Endometrium (tissue), 2 donors: ENCODE data around the gene IFT52.
"Not testable (repeated sequence)": the region's sequence is repeated elsewhere in the genome, so short reads cannot be mapped to it uniquely, and the experiment has no call there.

ENCODE experiments used
- FAIRE-seq: peaks from 2 replicates; lab custom pipeline; 2012; peaks lifted over from hg19 to GRCh38; lab: Jason Lieb, UNC
- donor health status: control.
- donor health status: control.

The IFT52 gene

DNA sequence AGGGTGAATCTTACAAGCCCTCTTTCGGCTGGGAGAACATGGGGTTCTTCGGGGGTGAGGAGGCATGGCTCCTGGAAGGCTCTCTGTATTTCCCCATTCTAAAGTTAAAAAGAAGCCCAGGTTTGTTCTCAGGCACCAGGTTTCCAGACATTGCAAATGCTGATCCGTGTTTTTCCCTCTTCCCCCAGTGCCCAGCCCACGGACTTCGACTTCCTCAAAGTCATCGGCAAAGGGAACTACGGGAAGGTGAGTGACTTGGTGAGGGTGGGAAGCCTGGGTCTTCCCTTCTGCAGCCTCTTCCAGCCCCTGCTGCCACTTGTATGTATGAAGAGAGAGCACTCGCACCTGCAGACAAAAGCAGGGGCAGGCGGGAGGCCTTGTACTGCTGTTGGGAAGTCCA, 23.3 kb upstream of the IFT52 start:
- no peak for FAIRE-seq

DNA sequence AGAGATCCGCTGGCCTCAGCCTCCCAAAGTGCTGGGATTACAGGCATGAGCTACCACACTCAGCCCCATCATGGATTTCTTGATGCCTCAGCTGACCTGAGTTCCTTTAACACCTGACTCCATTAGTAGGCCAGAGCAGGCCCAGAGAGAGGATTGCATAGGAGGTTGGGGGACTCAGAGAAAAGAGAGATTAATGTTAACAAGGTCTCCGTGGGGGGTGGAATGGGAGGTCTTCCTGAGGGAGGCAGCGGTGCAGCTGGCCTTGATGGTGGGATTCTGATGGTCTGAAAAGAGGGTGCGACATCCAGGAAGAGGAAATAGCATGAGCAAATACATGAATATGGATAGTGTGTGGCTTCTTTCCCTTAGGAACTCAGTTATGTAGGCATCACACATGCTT, 22.0 kb upstream of the IFT52 start:
- no peak for FAIRE-seq

GRCh38 chr20:43569282-43569681, 21.5 kb upstream of the IFT52 start:
- no peak for FAIRE-seq

DNA sequence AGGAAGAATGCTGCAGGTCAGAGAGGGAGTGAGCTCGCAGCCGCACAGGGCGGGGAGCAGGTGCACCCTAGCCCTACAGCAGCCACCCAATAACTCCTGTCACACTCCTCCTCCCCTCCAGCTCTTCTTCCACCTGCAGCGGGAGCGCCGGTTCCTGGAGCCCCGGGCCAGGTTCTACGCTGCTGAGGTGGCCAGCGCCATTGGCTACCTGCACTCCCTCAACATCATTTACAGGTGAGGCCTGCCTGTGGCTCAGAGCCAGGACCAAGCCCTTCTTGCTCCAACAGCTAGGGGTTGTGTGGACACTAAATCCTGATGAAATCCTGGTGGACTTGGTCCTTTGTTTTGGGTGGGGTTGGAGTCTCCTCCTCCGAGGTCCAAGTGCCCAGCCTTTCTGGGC, 20.2 kb upstream of the IFT52 start:
- FAIRE-seq, result no peak

GRCh38 chr20:43571310-43571709, 19.4 kb upstream of the IFT52 start:
- no peak for FAIRE-seq

DNA sequence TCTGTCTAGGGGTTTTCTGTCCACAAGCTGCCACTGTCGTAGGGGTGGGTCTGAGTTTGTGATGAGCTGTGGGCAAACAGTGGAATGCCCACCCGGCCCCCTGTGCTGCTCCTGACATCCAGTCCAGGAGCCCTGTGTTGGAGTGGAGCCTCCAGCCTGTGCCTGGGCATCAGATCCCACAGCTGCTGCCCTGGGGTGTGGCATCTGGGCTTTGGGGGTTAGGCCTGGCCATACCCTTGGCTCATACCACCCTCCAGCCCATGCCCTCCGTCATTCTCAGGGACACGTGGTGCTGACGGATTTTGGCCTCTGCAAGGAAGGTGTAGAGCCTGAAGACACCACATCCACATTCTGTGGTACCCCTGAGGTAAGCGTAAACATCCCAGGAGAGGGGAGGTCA, 19.0 kb upstream of the IFT52 start:
- FAIRE-seq, result no peak

DNA sequence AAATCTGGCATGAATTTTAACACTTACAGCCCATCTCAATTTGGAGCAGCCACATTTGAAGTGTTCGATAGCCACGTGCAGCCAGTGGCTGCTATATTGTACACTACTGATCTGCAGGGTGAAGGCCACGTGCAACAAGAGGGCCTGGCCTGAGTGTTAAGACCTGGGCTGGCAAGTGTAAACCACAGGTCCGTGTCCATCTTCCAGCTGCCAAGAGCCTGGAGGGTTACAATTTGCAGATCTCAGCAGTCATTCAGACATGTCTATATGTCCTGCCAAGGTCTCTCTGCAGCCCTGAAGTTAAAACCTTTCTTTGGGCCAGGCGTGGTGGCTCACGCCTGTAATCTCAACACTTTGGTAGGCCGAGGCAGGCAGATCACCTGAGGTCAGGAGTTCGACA, 17.8 kb upstream of the IFT52 start:
- FAIRE-seq, result no peak

DNA sequence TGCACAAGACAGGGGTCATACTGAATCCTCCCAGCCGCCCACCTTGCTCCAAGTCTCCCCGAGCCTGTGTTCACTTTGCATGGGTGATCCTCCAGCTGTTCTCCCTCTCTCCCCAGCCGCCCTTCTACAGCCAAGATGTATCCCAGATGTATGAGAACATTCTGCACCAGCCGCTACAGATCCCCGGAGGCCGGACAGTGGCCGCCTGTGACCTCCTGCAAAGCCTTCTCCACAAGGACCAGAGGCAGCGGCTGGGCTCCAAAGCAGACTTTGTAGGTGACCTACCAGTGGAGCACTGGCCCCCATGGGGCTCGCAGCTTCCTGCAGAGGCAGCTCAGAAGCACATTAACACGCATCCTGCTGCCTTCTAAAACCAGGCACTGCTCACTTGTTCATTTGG, 14.6 kb upstream of the IFT52 start:
- FAIRE-seq, result no peak

DNA sequence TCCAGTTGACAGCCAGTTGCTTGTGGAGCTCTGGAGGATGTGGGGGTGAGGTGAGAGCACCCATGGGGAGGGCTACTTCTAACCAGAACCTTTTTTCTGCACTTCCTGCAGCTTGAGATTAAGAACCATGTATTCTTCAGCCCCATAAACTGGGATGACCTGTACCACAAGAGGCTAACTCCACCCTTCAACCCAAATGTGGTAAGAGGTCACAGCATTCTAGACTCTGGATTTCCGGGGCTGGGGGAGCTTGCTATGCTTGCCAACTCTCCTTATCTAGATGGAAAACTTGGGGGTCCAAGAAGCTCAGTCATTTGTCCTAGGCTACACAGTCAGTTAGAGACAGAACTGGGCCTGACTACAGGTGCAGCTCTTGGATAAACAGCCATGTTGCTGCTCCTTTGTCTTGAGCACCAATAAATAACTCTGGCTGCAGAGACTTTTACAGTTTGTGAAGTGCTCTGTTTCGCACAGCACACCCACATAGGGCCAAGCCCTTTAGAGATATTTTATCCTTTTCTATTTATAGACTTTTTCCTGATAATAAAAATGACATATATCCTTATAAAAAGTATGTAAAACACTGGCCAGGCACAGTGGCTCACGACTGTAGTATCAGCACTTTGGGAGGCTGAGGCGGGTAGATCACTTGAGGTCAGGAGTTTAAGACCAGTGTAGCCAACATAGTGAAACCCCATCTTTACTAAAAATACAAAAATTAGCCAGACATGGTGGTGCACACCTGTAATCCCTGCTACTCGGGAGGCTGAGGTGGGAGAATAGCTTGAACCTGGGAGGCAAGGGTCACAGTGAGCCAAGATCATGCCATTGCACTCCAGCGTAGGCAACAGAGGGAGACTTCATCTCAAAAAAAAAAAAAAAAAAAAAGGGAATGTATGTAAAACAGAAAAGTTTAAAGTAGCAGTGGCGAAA, 10.6 kb upstream of the IFT52 start:
- no peak for FAIRE-seq

- no peak for FAIRE-seq
Observed at GRCh38 chr20:43583133-43583864, 7.4 kb upstream of the IFT52 start.

DNA sequence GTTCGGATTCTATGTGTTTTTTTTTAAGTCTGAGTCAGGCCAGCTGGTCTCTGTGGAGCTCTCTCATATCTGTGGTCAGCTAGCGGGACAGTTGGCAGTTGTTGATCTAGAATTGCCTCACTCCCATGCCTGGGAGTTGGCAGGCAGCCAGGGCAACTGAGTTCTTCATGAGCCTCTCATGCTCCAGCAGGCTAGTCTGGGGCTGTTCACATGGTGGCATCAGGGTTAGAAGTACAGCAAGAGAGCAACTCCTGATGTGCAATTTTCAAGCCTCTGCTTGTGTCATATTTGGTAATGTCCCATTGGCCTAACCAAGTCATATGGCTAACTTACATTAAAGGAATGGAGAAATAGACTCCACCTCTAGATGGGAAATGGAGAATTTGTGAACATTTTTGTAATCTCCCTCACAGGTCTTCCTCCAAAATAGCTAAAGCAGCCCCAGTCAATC, 6.7 kb upstream of the IFT52 start:
- FAIRE-seq, result no peak

- no peak for FAIRE-seq
Observed at GRCh38 chr20:43584448-43585136, 6.1 kb upstream of the IFT52 start.

DNA sequence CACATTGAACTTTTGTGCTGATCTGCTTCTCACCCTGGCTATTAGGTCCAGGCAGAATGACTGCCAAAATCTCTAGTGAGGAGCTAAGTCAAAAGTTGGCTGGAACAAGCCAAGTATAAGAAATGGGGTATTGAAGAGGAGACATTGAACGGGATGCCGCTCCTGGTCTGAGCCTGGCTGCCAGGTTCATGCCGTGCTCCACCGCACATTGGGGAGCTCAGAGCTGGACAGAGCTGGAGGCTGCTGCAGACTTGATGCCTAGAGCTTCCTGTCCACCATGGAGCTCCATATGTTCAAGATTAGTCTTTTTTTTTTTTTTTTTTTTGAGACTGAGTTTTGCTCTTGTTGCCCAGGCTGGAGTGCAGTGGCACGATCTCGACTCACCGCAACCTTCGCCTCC, 4.1 kb upstream of the IFT52 start:
- FAIRE-seq, result no peak

- FAIRE-seq, result not testable (repeated sequence)
Observed at GRCh38 chr20:43588526-43588925, 2.2 kb upstream of the IFT52 start.

DNA sequence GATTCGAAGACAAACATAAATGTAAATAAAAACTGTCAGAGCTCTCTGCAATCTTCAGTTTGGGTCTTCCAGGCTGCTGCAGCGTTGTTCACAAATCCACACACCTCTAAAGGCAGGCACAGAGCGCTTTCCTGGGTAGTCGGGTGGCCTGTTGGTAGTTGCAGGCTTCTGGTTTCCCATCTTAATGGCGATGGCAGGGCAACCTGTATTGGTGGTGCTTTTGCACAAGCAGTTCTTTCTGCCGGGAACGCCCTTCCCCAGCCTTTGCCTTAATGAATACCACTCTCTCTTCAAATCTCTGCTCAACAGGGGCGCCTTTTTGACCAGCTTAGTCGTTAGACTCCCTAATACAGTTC, 723 bp upstream of the IFT52 start:
- no peak for FAIRE-seq

GRCh38 chr20:43601960-43602359, 11.2 kb downstream of the IFT52 start:
- FAIRE-seq, result not testable (repeated sequence)

DNA sequence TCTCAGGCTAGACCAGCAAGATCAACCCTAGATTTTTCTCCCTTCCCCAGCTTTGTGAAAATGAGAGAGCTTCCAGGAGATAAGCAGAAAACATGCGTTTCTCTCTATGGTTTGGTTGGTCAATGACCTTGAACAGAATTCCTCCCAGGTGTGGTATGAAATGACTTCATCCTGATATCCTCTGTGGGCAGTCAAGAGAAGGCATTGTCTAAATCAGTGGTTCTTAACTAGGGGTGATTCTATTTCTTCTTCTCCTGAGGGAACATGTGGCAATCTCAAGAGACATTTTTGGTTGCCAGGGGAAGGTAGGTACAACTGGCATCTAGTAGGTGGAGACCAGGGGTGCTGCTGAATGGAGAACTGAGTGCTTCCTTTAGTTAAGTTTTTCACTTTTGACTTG, 12.4 kb downstream of the IFT52 start:
- no peak for FAIRE-seq

- FAIRE-seq, result no peak
Observed at GRCh38 chr20:43605715-43606114, 15.0 kb downstream of the IFT52 start.

DNA sequence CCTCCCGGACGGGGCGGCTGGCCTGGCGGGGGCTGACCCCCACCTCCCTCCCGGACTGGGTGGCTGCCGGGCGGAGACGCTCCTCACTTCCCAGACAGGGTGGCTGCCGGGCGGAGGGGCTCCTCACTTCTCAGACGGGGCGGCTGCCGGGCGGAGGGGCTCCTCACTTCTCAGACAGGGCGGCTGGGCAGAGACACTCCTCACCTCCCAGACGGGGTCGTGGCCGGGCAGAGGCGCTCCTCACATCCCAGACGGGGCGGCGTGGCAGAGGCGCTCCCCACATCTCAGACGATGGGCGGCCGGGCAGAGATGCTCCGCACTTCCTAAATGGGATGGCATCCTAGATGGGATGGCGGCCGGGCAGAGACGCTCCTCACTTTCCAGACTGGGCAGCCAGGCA, 16.5 kb downstream of the IFT52 start:
- FAIRE-seq, result not testable (repeated sequence)

GRCh38 chr20:43631598-43631997, 40.9 kb downstream of the IFT52 start:
- FAIRE-seq, result no peak

- FAIRE-seq, result no peak
Observed at GRCh38 chr20:43636429-43636828, 45.7 kb downstream of the IFT52 start.

- no peak for FAIRE-seq
Observed at GRCh38 chr20:43642548-43642947, 51.8 kb downstream of the IFT52 start.

GRCh38 chr20:43650997-43651525, 60.3 kb downstream of the IFT52 start:
- FAIRE-seq, result no peak
